HCT116 (cell line): Measurements from ENCODE around the gene ZAP70. TPM values are rescaled to one million over a fixed set of nuclear protein-coding genes. Genes with fewer than 3 reads are reported as not detected.

Experiments
- ATAC-seq: fragments of 200-7000 bp; cut with Tn5 transposase; 2 replicates; pipeline ENCODE4 v1.9.1; 2020; ENCODE audit warnings: mild to moderate bottlenecking, moderate library complexity
- BruUV-seq: library from RNA; stranded (reverse); fragments of 400-500 nt; replicated peaks from 2 replicates; lab custom pipeline; 2021; lab: Mats Ljungman, UMichigan
- CTCF ChIA-PET: fragments of 300-600 bp; sonication (Branson Sonifier 250); formaldehyde crosslinking; loops from one replicate; lab custom pipeline; 2021; ENCODE audit warnings: antibody characterized with exemption; lab: Charles Lee
- POLR2A ChIA-PET: fragments of 300-600, 350-600 bp; sonication (Branson Sonifier 250); formaldehyde crosslinking; loops from one replicate; lab custom pipeline; 2021; ENCODE audit warnings: antibody characterized with exemption; lab: Charles Lee
- RAD21 ChIA-PET, 2 experiments: fragments of 300-600 bp; sonication (Branson Sonifier 250); formaldehyde crosslinking; loops; one replicate each; lab custom pipeline; 2023; ENCODE audit warnings: low total read pairs in 2 of 2; ENCODE audit not compliant: uncharacterized antibody in 2 of 2, unreplicated experiment in 2 of 2, low non-redundant PET in 1 of 2; lab: Charles Lee
- DNase-seq: peaks from one replicate; pipeline ENCODE4 v3.0.0-alpha.2; 2010; ENCODE audit warnings: low read depth, low spot score
- H2AFZ ChIP-seq: fragments of 200-600 bp; shearing (Covaris generic), sonication (generic); 2 replicates; pipeline ENCODE4 v1.6.1; 2017; ENCODE audit warnings: low read depth, mixed run types, mixed read lengths, antibody characterized with exemption, low read length; ENCODE audit not compliant: poor library complexity, severe bottlenecking
- H3K27ac ChIP-seq: 2 replicates; pipeline ENCODE4 v1.5.1; 2012; ENCODE audit warnings: low read depth, low read length
- H3K27me3 ChIP-seq: fragments of 200-600 bp; sonication (generic); 2 replicates; pipeline ENCODE4 v1.6.1; 2016; ENCODE audit warnings: mixed run types, low read length, mixed read lengths; ENCODE audit not compliant: insufficient read depth
- H3K36me3 ChIP-seq, 2 experiments: fragments of 200-500 bp in 1 of 2; fragments of 200-600 bp in 1 of 2; sonication (Bioruptor generic) in 1 of 2; sonication (generic) in 1 of 2; 2 replicates each; pipeline versions ENCODE4 v1.5.1 to v1.6.1; 2014 to 2016; ENCODE audit warnings: low read length in 2 of 2, inconsistent platforms in 1 of 2, mixed read lengths in 1 of 2, mixed run types in 1 of 2; ENCODE audit not compliant: insufficient read depth in 2 of 2, control insufficient read depth in 1 of 2
- H3K4me1 ChIP-seq, 2 experiments: fragments of 200-600 bp in 1 of 2; sonication (generic) in 1 of 2; 2 replicates each; pipeline versions ENCODE4 v1.5.1 to v1.6.1; 2012 to 2017; ENCODE audit warnings: low read length in 2 of 2, inconsistent platforms in 1 of 2, mild to moderate bottlenecking in 1 of 2, mixed read lengths in 1 of 2, mixed run types in 1 of 2, moderate library complexity in 1 of 2; ENCODE audit not compliant: insufficient read depth in 2 of 2, control insufficient read depth in 1 of 2
- H3K4me2 ChIP-seq: fragments of 200-600 bp; sonication (generic); 2 replicates; pipeline ENCODE4 v1.6.1; 2017; ENCODE audit warnings: mixed run types, low read length, mixed read lengths
- H3K4me3 ChIP-seq, 2 experiments: fragments of 200-600 bp in 1 of 2; sonication (generic) in 1 of 2; replicated peaks in 1 of 2; 2 replicates each; pipeline ENCODE4 v1.5.1; 2011 to 2016; ENCODE audit warnings: low read length in 2 of 2, control low read depth in 1 of 2, low read depth in 1 of 2, mild to moderate bottlenecking in 1 of 2, mixed read lengths in 1 of 2, mixed run types in 1 of 2
- H3K79me2 ChIP-seq: fragments of 200-600 bp; sonication (generic); 2 replicates; pipeline ENCODE4 v1.6.1; 2017; ENCODE audit warnings: mild to moderate bottlenecking, mixed run types, low read length, moderate library complexity, mixed read lengths; ENCODE audit not compliant: insufficient read depth
- H3K9ac ChIP-seq: fragments of 200-600 bp; sonication (generic); 2 replicates; pipeline ENCODE4 v1.6.1; 2016; ENCODE audit warnings: low read length, mixed read lengths
- H3K9me2 ChIP-seq: fragments of 200-600 bp; sonication (generic), shearing (Covaris generic); 2 replicates; pipeline ENCODE4 v1.6.1; 2017; ENCODE audit warnings: mixed run types, mild to moderate bottlenecking, moderate library complexity; ENCODE audit not compliant: insufficient read depth
- H3K9me3 ChIP-seq, 2 experiments: fragments of 200-500 bp in 1 of 2; fragments of 200-600 bp in 1 of 2; sonication (Bioruptor generic) in 1 of 2; sonication (generic) in 1 of 2; 2 replicates each; pipeline ENCODE4 v1.6.1; 2014 to 2017; ENCODE audit warnings: low read length in 2 of 2, mixed read lengths in 2 of 2, inconsistent platforms in 1 of 2, low read depth in 1 of 2, mild to moderate bottlenecking in 1 of 2, mixed run types in 1 of 2, moderate library complexity in 1 of 2; ENCODE audit not compliant: control insufficient read depth in 1 of 2, insufficient read depth in 1 of 2
- H4K20me1 ChIP-seq: fragments of 200-600 bp; sonication (generic), shearing (Covaris generic); 2 replicates; pipeline ENCODE4 v1.6.1; 2017; ENCODE audit warnings: mixed run types, mild to moderate bottlenecking, moderate library complexity; ENCODE audit not compliant: insufficient read depth
- CEBPB ChIP-seq: IDR thresholded peaks from 2 replicates; pipeline ENCODE4 v1.6.1; 2012; ENCODE audit warnings: low read depth
- CTCF ChIP-seq, 3 experiments: fragments of 200-600 bp in 1 of 3; sonication (generic) in 1 of 3; IDR thresholded peaks in 2 of 3; conservative IDR thresholded peaks in 1 of 3; 2 replicates each; pipeline ENCODE4 v1.5.1; 2012 to 2017; ENCODE audit warnings: low read depth in 2 of 3, low read length in 2 of 3, antibody characterized with exemption in 1 of 3, borderline replicate concordance in 1 of 3, control low read depth in 1 of 3, mild to moderate bottlenecking in 1 of 3, mixed read lengths in 1 of 3, mixed run types in 1 of 3, moderate library complexity in 1 of 3; ENCODE audit not compliant: insufficient read depth in 1 of 3
- ELF1 ChIP-seq: IDR thresholded peaks from 2 replicates; pipeline ENCODE4 v1.6.1; 2012; ENCODE audit warnings: low read depth, borderline replicate concordance
- EZH2phosphoT487 ChIP-seq: fragments of 200-600 bp; IDR thresholded peaks from 2 replicates; pipeline ENCODE4 v1.6.1; 2018; ENCODE audit warnings: antibody characterized with exemption, borderline replicate concordance
- FOSL1 ChIP-seq: IDR thresholded peaks from 2 replicates; pipeline ENCODE4 v1.6.1; 2012; ENCODE audit warnings: low read depth
- POLR2AphosphoS5 ChIP-seq: IDR thresholded peaks from 2 replicates; pipeline ENCODE4 v1.6.1; 2011; ENCODE audit warnings: mild to moderate bottlenecking, low read depth, low read length, moderate library complexity
- YY1 ChIP-seq: IDR thresholded peaks from 2 replicates; pipeline ENCODE4 v1.6.1; 2011; ENCODE audit warnings: low read length, low read depth, moderate library complexity, mild to moderate bottlenecking; ENCODE audit not compliant: insufficient replicate concordance; ENCODE audit errors: extremely low read depth
- ZNF274 ChIP-seq: fragments of 200-500 bp; sonication (Bioruptor generic); IDR thresholded peaks from 2 replicates; pipeline ENCODE4 v1.6.1; 2014; ENCODE audit warnings: mild to moderate bottlenecking, low read depth, low read length, inconsistent platforms
- intact Hi-C: fragments of 100-400 bp; cut with micrococcal nuclease; formaldehyde crosslinking; loops from 2 replicates; pipeline ENCODE4 v1.10.0; 2022
- total RNA-seq: library from RNA; stranded (reverse); gene quantifications from one replicate; pipeline ENCODE4 v1.2.1, GENCODE V29; 2021; ENCODE audit not compliant: unreplicated experiment
- TF ChIP-seq, protein P1 (sequence below): IDR thresholded peaks from 2 replicates; pipeline ENCODE4 v1.6.1; 2012
- TF ChIP-seq, protein P2 (sequence below): IDR thresholded peaks from 2 replicates; pipeline ENCODE4 v1.6.1; 2012; ENCODE audit warnings: low read depth

The ZAP70 gene
- total RNA-seq, 1 experiment from 2014 or later: 0.91 TPM

- no peak for TF ChIP-seq ELF1
- TF ChIP-seq, protein P1, sequence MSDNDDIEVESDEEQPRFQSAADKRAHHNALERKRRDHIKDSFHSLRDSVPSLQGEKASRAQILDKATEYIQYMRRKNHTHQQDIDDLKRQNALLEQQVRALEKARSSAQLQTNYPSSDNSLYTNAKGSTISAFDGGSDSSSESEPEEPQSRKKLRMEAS: no peak
- no peak for TF ChIP-seq ZNF274
- TF ChIP-seq CTCF (IDR thresholded peaks at IDR 0.05 in 2 of 3, conservative IDR thresholded peaks at IDR 0.05 in 1 of 3; ENCODE audit: borderline replicate concordance in 1 of 3, insufficient read depth in 1 of 3, low read depth in 2 of 3, low read length in 2 of 3): no peak
- TF ChIP-seq, all 23 proteins: peak for 0
These were observed 11.7 kb downstream of the ZAP70 start (continued) for GRCh38 chr2:97724946-97725688.

DNA sequence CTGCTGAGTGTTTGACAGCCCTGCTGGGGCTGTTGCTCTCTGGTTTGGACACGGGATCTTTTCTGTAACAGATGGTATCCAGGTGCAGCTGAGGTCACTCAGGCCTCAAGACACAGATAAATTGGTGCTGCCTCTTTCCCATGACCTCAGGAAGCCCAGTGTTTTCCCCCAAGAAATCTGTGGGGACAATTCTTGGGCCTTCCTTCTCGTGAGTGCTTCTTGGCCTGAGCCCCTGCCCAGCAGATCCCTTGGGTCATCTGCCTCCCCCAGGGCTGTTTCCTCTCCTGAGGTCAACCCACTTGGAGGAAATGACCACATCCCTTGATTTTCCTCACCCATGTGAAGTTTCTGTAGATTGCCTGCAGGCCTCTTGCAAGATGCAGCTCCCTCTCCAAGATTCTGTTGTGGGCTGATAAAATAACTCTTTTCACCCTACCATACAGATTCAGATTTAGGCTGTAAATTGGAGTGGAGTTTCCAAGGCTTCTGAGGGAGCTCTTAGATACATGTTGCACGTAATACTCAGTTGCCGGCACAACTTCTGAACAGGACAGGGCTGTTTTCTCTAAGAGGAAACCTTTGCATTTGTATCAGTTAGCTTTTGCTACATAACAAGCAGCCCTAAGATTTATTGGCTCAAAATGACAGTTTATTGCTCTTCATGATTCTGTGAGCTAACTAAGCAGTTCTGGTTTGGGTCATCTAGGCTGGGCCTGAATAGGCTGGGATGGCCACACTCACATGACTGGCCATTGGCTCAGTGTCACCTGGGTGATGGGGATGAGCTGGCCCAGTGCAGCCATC is 13.1 kb downstream of the ZAP70 start:
- Histone ChIP-seq H3K4me2 (no peak overlapping the region), H4K20me1 (no peaks in the 10 kb centered on the region), H3K27ac (no peak overlapping the region), H3K4me1 (peaks cover 0 to 5% of the 10 kb centered on the region in 2 experiments; a peak in 2 of 4 replicates), H3K27me3 (no peaks in the 10 kb centered on the region), H3K4me3 (no peak overlapping the region), H3K36me3 (no peaks in the 10 kb centered on the region), H2AFZ (no peak overlapping the region), H3K9me2 (no peaks in the 10 kb centered on the region), H3K79me2 (no peaks in the 10 kb centered on the region), H3K9me3 (no peaks in the 10 kb centered on the region), H3K9ac (no peak overlapping the region)
- BruUV-seq: no TSS peak
- ChIA-PET RAD21 (no interaction called here), POLR2A (no interaction called here), CTCF (interaction anchor here (1.1 kb wide), 1 partner anchor 14 kb away, joined by 3 read pairs; no protein-coding TSS in a partner anchor)
- ATAC-seq (no peak), DNase-seq (no peak)
- intact Hi-C loops: no loop called here
- TF ChIP-seq ZNF274: no peak
- no peak for TF ChIP-seq FOSL1
- TF ChIP-seq ELF1: no peak
- TF ChIP-seq POLR2AphosphoS5: no peak
- no peak for TF ChIP-seq CTCF (IDR thresholded peaks at IDR 0.05 in 2 of 3, conservative IDR thresholded peaks at IDR 0.05 in 1 of 3; ENCODE audit: borderline replicate concordance in 1 of 3, insufficient read depth in 1 of 3, low read depth in 2 of 3, low read length in 2 of 3)
- no peak for TF ChIP-seq EZH2phosphoT487
- TF ChIP-seq CEBPB: no peak
- TF ChIP-seq, protein P2, sequence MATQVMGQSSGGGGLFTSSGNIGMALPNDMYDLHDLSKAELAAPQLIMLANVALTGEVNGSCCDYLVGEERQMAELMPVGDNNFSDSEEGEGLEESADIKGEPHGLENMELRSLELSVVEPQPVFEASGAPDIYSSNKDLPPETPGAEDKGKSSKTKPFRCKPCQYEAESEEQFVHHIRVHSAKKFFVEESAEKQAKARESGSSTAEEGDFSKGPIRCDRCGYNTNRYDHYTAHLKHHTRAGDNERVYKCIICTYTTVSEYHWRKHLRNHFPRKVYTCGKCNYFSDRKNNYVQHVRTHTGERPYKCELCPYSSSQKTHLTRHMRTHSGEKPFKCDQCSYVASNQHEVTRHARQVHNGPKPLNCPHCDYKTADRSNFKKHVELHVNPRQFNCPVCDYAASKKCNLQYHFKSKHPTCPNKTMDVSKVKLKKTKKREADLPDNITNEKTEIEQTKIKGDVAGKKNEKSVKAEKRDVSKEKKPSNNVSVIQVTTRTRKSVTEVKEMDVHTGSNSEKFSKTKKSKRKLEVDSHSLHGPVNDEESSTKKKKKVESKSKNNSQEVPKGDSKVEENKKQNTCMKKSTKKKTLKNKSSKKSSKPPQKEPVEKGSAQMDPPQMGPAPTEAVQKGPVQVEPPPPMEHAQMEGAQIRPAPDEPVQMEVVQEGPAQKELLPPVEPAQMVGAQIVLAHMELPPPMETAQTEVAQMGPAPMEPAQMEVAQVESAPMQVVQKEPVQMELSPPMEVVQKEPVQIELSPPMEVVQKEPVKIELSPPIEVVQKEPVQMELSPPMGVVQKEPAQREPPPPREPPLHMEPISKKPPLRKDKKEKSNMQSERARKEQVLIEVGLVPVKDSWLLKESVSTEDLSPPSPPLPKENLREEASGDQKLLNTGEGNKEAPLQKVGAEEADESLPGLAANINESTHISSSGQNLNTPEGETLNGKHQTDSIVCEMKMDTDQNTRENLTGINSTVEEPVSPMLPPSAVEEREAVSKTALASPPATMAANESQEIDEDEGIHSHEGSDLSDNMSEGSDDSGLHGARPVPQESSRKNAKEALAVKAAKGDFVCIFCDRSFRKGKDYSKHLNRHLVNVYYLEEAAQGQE: no peak
- no peak for TF ChIP-seq YY1
